Measurements from ENCODE around the gene RASGRP2.
A peak's percentile ranks its signal among the peaks of the same experiment; 100 is the strongest.

RASGRP2 gene

GRCh38 chr11:64743591-64744543 lies at the start of gene RASGRP2:
TSS of gene RASGRP2 (minus strand) at chr11:64744142. CDS start at chr11:64742866, 1,276 bp downstream.
- peak in 1 of 2 experiments; percentile 32 for DNase-seq

- no peak for DNase-seq
These were observed 48.5 kb upstream of the RASGRP2 start for GRCh38 chr11:64792482-64792881.

GRCh38 chr11:64791781-64792291 lies 47.9 kb upstream of the RASGRP2 start:
- DNase-seq = no peak

- DNase-seq = no peak
These were observed 46.5 kb upstream of the RASGRP2 start for GRCh38 chr11:64790205-64791095.

GRCh38 chr11:64789331-64790204 lies 45.6 kb upstream of the RASGRP2 start:
- no peak for DNase-seq

- no peak for DNase-seq
These were observed 44.6 kb upstream of the RASGRP2 start for GRCh38 chr11:64788321-64789215.

GRCh38 chr11:64787526-64788320 lies 43.8 kb upstream of the RASGRP2 start:
- peak in 1 of 2 experiments; percentile 36 for DNase-seq

GRCh38 chr11:64786308-64786707 lies 42.4 kb upstream of the RASGRP2 start:
- no peak for DNase-seq

- no peak for DNase-seq
These were observed 41.1 kb upstream of the RASGRP2 start for GRCh38 chr11:64784813-64785581.

GRCh38 chr11:64778473-64779298 lies 34.7 kb upstream of the RASGRP2 start, which contains the start of gene SF1:
TSS of gene SF1 (minus strand) at chr11:64778542. CDS start at chr11:64778392, 150 bp downstream.
- peak; percentile 100 for DNase-seq

- no peak for DNase-seq
These were observed 34.2 kb upstream of the RASGRP2 start for GRCh38 chr11:64778223-64778472.

- DNase-seq = peak; percentile 57 to 74
These were observed 33.7 kb upstream of the RASGRP2 start for GRCh38 chr11:64777449-64778222.

- DNase-seq = no peak
These were observed 32.9 kb upstream of the RASGRP2 start for GRCh38 chr11:64776875-64777274.

- no peak for DNase-seq
These were observed 32.5 kb upstream of the RASGRP2 start for GRCh38 chr11:64776425-64776824.

- DNase-seq = no peak
These were observed 30.2 kb upstream of the RASGRP2 start for GRCh38 chr11:64774144-64774543.

- no peak for DNase-seq
These were observed 28.5 kb upstream of the RASGRP2 start for GRCh38 chr11:64772303-64773018.

GRCh38 chr11:64771861-64772260 lies 27.9 kb upstream of the RASGRP2 start:
- DNase-seq = no peak

Data from NCI-H524 (cell line).